ENCODE data around the gene COX7A1. TPM values are rescaled to one million over a fixed set of nuclear protein-coding genes. Genes with fewer than 3 reads are reported as not detected.

Gene COX7A1
- total RNA-seq, 1 experiment from 2014 or later, result not detected

- no peak overlapping the region for H3K27ac ChIP-seq (ENCODE audit: low read depth, low read length, poor library complexity, severe bottlenecking)
- TF ChIP-seq CTCF (conservative IDR thresholded peaks at IDR 0.05; ENCODE audit: low read depth, low read length) (no peak), EZH2 (IDR thresholded peaks at IDR 0.05; ENCODE audit: borderline replicate concordance, low read depth, low read length, poor library complexity, severe bottlenecking) (no peak)
- CTCF ChIA-PET, result no interaction called here
- peaks cover 7% of the 10 kb centered on the region for H3K4me1 ChIP-seq (ENCODE audit: insufficient read depth, low read length, poor library complexity, severe bottlenecking)
- POLR2A ChIA-PET (ENCODE audit: low non-redundant PET), result no interaction called here
- DNase-seq (ENCODE audit: low spot score), result no peak
- H3K36me3 ChIP-seq (ENCODE audit: insufficient read depth, low read length, poor library complexity, severe bottlenecking), result peaks cover 8% of the 10 kb centered on the region
- no peak overlapping the region for H3K4me3 ChIP-seq (ENCODE audit: low read depth, low read length, poor library complexity, severe bottlenecking)
- no peaks in the 10 kb centered on the region for H3K27me3 ChIP-seq (replicated peaks; ENCODE audit: insufficient read depth, low read depth, low read length, poor library complexity)
- intact Hi-C loops (cut with micrococcal nuclease; ENCODE audit: unreplicated experiment), result no loop called here
- no TSS peak for BruUV-seq (replicated peaks)
- no peaks in the 10 kb centered on the region for H3K9me3 ChIP-seq (ENCODE audit: low read depth, low read length, poor library complexity, severe bottlenecking)
Observed at GRCh38 chr19:36120092-36120983, 31.9 kb downstream of the COX7A1 start.

GRCh38 chr19:36116344-36116637 is 36.0 kb downstream of the COX7A1 start:
- no peaks in the 10 kb centered on the region for H3K9me3 ChIP-seq (ENCODE audit: low read depth, low read length, poor library complexity, severe bottlenecking)
- peak overlapping the region; percentile 60 for H3K4me3 ChIP-seq (ENCODE audit: low read depth, low read length, poor library complexity, severe bottlenecking)
- H3K27ac ChIP-seq (ENCODE audit: low read depth, low read length, poor library complexity, severe bottlenecking), result peak overlapping the region; percentile 48
- intact Hi-C loops (cut with micrococcal nuclease; ENCODE audit: unreplicated experiment), result no loop called here
- ChIA-PET CTCF (no interaction called here), POLR2A (ENCODE audit: low non-redundant PET) (no interaction called here)
- DNase-seq (ENCODE audit: low spot score), result no peak
- TF ChIP-seq EZH2 (IDR thresholded peaks at IDR 0.05; ENCODE audit: borderline replicate concordance, low read depth, low read length, poor library complexity, severe bottlenecking) (no peak), CTCF (conservative IDR thresholded peaks at IDR 0.05; ENCODE audit: low read depth, low read length) (no peak)
- no TSS peak for BruUV-seq (replicated peaks)
- peaks cover 13% of the 10 kb centered on the region for H3K4me1 ChIP-seq (ENCODE audit: insufficient read depth, low read length, poor library complexity, severe bottlenecking)
- peaks cover 18% of the 10 kb centered on the region for H3K36me3 ChIP-seq (ENCODE audit: insufficient read depth, low read length, poor library complexity, severe bottlenecking)
- H3K27me3 ChIP-seq (replicated peaks; ENCODE audit: insufficient read depth, low read depth, low read length, poor library complexity), result no peaks in the 10 kb centered on the region

- ChIA-PET POLR2A (ENCODE audit: low non-redundant PET) (interaction anchor here (0.5 to 0.6 kb wide), 2 partner anchors 22 to 61 kb away, joined by 3 to 4 read pairs; partner anchors contain the start of gene WDR62), CTCF (interaction anchor here (0.6 kb wide), 1 partner anchor 12 kb away, joined by 4 read pairs; no protein-coding TSS in a partner anchor)
- TSS peak; percentile 51 for BruUV-seq (replicated peaks)
- peaks cover 18% of the 10 kb centered on the region for H3K36me3 ChIP-seq (ENCODE audit: insufficient read depth, low read length, poor library complexity, severe bottlenecking)
- intact Hi-C loops (cut with micrococcal nuclease; ENCODE audit: unreplicated experiment), result loop anchor here (2.0 kb wide), 1 partner anchor 61 kb away; the partner anchor contains the start of genes THAP8 and WDR62
- TF ChIP-seq EZH2 (IDR thresholded peaks at IDR 0.05; ENCODE audit: borderline replicate concordance, low read depth, low read length, poor library complexity, severe bottlenecking) (no peak), CTCF (conservative IDR thresholded peaks at IDR 0.05; ENCODE audit: low read depth, low read length) (no peak)
- peak; percentile 38 for DNase-seq (ENCODE audit: low spot score)
- peak within 1 kb of the TSS; percentile 78 for H3K27ac ChIP-seq (ENCODE audit: low read depth, low read length, poor library complexity, severe bottlenecking)
- no peaks in the 10 kb centered on the region for H3K27me3 ChIP-seq (replicated peaks; ENCODE audit: insufficient read depth, low read depth, low read length, poor library complexity)
- no peaks in the 10 kb centered on the region for H3K9me3 ChIP-seq (ENCODE audit: low read depth, low read length, poor library complexity, severe bottlenecking)
- H3K4me3 ChIP-seq (ENCODE audit: low read depth, low read length, poor library complexity, severe bottlenecking), result peak within 1 kb of the TSS; percentile 60
- H3K4me1 ChIP-seq (ENCODE audit: insufficient read depth, low read length, poor library complexity, severe bottlenecking), result peaks cover 13% of the 10 kb centered on the region
Observed at GRCh38 chr19:36115453-36116343, 36.5 kb downstream of the COX7A1 start, which contains the start of gene TBCB. Gene TBCB (plus strand): TSS chr19:36115468. CDS start chr19:36115561, 93 bp downstream.
